Activated gamma-delta T cell treated with anti-CD3 and anti-CD28 coated beads, Interleukin-2, amount 50 U/mL, for 16 hours (primary cell): ENCODE measurements around the gene EMX1.

Experiments
- DNase-seq: peaks from one replicate; pipeline ENCODE4 v3.0.0-alpha.2; 2020; ENCODE audit warnings: low read depth

The EMX1 gene

DNA sequence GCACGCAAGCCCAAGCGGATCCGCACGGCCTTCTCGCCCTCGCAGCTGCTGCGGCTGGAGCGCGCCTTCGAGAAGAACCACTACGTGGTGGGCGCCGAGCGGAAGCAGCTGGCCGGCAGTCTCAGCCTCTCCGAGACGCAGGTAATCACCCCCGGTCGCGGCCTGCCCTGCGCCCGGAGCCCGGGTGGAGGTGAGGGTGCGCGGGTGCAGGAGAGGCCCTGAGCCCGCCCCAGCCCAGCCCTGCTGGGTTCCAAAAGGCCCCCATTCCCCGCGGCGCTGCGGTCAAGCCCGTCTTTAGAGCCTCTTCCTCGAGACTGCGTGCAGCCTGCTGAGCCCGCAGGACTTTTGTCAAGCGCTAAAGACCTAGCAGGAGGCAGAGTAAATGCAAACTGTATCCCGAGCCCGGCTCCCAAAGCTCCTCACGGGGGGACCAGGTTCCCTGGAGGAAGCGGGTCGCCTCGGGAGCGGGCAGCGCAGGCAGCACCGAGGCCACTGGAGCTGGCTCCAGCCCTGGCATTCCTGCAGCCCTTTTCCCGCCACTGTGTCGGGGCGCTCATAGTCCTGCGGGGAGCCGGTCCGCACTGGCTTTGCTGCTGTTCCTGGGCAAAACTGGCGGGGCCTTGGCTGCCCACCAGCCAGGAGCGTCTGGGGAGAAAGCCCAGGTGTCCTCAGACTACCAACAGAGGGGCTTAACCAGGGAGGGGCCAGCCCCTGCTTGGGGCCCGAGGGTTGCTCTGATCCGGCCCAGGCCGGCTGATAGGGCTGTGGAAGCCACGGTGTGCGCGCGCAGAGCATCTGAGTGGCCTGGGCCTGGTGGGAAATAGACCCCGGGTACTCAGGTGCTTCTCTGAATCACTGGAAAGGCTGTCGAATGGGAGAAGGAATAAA lies 7.3 kb downstream of the EMX1 start:
- no peak for DNase-seq

DNA sequence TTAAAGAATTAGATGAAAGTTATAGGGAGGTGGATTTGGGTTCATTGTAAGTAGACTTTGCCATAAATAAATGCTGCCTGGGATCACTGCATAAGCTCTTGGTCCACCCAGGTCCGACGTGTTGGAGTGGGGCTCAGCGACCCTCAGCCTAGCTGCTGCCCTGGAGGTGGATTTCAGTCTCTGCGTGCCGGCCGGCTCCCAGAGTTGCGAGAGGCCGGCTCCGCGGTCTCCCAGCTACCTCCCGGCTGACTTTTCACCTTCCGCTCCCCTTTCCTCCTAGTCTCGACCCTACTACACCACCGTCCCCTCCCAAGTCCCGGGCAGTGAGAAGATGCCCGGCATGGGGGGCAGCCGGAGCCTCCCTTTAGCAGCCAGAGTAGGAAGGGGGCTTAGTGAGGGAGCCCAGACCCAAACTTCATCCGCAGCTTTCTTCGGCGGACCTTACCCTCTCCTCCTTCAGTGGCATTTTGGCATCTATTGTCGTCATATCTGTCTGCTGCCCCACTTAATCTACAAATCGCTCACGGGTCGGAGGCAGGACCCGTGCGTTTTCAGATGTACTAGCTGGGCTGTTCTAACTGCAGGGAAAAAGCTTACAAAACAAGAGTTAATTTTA lies 8.1 kb downstream of the EMX1 start:
- DNase-seq = no peak

DNA sequence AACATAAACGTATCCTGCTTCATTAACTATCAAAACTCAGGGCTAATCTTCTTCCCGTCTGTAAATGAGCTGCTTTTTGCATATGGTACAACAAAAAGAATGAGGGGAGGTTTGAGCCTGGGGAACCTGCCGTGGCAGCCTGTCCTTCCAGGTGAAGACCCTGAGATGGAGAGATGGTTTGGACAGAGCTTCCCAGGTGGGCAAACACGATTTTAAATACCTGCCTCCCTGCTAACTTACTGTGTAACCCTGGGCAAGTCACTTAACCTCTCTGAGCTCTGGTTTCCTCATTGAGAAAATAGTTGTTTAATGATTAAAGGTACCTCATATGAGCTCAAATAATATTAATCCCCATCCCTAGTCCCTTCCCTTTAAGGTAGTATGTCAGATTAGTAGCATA lies 9.0 kb downstream of the EMX1 start:
- no peak for DNase-seq

DNA sequence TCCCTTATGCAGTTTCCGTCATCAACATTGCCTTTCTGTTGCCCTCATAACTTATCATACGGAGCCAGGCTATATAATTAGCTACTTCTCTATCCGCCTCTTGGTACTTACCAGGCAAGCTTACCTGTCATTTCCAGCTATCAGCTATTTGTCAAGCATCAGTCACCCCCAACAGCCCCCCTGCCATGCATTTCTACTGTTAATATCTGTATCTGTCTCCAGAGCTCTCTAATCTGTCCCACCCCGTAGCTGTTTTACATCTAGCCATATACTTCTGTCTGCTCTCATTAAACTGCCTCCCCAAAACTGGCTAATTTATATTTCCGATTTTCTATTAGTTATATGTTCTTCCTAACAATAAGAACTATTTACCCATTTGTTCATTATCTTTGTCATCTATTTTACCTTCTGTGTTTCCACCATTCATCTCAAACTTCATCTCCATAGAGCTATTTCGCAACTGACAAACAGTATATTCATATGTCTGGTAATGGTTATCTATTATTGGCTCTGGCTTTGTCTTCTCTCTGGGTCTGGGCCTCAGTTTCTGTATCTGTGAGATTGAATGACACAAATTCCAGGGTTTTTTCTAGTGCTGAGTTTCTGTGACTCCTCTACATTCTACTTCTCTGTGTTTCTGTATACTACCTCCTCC lies 9.6 kb downstream of the EMX1 start:
- DNase-seq = no peak

DNA sequence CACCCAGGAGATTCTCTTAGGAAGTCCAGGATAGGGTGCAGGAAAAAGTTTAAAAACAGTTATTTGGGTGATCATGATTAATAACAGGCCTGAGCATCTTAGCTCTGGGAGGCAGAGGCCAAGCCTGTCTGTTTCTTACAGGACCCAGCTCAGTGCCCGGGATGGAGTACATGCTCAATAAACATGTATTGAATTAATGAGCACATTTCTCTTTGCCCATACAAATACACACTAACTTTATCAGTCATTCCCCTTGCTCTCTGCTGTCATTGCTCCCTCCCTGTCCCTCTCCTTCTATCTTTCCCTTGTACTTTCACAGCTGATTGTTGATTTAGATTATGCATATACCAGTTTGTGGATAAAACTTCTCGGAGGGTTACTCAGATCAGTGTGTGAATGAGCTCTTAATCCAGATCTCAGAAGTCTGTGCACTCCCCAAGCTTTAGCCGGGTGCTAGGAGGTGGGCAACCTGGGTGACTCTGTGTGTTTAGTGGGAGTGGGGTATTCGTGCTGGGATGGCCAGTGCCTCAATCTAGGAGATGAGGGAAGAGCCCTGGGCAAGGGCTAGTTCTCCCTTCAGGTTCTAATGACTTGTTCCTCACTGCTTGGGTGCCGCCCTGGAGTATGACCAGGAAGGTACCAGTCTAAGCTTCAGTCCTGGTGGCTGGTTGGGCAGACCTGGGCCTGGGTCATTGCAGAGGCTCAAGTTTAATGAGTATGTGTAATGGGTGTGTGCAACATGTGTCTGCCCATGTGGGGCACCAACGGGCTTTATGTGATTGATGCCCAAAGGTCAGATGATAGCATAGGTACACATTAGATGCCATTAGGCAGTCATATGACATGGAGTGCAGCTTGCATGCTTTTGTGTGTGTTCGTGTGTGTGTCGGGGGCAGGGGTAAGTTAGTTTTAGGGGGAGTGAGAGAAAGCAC lies 10.6 kb downstream of the EMX1 start:
- DNase-seq = no peak

DNA sequence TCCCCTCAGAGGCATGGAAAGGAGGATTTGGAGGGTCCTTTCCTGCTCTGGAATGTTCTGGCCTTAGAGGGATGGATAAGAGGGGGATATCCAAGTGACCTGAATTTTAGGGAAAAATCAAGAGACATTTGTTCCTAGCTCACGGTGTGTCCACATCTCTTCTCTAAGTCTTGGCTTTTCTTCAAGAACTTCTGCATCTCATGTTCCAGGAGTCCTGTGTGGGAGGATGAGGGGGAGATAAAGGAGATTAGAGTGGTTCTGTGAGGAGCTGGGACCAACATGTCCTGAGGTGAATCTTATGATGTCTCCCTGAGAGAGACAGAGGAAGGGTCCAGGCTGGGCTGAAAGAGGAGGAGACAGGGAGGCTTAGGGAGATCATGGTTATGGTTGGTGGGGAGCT lies 11.7 kb downstream of the EMX1 start:
- DNase-seq = no peak

DNA sequence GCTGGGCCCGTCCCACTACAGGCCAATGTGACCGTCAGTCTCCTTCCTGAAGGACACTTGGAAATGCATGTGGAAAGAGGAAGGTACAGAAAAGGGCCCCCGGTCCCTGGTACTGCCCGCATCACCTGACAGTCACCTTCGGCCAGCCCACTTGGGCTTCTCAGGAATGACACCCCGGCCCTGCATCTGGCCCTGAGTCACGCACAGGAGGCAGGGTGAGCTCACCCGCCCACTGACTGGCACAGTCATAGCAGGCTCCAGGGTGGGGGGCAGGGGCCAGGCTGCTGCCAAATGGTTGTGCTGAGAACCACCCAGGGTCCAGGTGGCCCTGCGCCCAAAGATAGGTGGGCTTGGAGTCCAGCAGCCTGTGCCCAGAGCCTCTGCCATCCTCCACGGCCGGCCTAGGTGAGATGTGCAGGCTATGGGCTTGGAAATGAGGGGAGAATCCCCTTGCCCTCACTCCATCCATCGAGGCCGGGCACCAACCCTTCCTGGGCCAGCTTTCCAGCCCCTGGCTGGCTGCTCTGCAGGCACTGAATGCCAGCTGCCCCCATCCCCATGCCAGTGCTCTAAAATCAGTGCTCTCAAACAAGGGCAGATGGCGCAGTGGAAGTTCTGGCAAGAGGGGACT lies 14.1 kb downstream of the EMX1 start:
- DNase-seq = no peak

DNA sequence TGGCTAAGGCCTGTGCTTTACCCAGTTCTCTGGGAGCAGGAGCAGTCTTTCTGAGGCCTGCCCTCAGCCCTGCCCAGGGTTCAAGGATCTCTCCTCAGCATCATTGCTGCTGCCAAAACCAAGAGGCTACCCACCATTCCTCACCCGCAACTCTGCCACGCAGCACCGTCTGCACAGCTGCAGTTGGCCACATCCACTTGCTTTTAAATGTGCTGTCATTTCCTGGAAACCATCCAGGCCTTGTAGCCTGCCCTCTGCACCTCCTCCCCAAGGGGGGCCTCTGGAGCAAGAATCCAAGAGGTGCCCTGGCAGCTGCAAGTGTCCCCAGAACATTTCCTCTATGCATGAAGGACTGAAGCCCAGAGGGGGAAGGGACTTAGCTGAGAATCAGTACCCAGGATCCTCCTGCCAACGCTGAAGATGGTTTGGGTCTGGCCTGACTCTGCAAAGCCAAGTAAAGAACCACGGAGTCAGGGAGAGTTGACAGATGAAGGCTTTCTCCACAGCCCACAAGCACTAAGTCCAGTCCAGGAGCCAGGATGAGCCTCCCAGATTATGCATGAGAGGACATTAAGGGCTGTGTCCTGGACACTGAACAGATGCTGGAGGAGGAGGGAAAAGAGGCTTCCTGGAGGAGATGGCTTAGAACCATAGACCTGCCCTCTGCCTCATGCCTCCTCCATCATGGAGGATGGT lies 14.9 kb downstream of the EMX1 start:
- no peak for DNase-seq

DNA sequence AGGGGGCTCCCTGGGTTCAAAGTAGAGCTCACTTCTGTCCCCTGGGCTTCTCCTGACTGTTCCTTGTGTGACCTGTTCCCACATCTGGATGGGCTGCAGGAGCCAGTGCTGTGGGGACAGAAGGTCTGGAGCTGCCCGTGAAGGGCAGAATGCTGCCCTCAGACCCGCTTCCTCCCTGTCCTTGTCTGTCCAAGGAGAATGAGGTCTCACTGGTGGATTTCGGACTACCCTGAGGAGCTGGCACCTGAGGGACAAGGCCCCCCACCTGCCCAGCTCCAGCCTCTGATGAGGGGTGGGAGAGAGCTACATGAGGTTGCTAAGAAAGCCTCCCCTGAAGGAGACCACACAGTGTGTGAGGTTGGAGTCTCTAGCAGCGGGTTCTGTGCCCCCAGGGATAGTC lies 15.5 kb downstream of the EMX1 start:
- no peak for DNase-seq

DNA sequence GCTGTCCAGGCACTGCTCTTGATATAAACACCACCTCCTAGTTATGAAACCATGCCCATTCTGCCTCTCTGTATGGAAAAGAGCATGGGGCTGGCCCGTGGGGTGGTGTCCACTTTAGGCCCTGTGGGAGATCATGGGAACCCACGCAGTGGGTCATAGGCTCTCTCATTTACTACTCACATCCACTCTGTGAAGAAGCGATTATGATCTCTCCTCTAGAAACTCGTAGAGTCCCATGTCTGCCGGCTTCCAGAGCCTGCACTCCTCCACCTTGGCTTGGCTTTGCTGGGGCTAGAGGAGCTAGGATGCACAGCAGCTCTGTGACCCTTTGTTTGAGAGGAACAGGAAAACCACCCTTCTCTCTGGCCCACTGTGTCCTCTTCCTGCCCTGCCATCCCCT lies 15.9 kb downstream of the EMX1 start:
- DNase-seq = no peak

DNA sequence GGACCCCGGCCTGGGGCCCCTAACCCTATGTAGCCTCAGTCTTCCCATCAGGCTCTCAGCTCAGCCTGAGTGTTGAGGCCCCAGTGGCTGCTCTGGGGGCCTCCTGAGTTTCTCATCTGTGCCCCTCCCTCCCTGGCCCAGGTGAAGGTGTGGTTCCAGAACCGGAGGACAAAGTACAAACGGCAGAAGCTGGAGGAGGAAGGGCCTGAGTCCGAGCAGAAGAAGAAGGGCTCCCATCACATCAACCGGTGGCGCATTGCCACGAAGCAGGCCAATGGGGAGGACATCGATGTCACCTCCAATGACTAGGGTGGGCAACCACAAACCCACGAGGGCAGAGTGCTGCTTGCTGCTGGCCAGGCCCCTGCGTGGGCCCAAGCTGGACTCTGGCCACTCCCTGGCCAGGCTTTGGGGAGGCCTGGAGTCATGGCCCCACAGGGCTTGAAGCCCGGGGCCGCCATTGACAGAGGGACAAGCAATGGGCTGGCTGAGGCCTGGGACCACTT lies 16.4 kb downstream of the EMX1 start:
- no peak for DNase-seq

DNA sequence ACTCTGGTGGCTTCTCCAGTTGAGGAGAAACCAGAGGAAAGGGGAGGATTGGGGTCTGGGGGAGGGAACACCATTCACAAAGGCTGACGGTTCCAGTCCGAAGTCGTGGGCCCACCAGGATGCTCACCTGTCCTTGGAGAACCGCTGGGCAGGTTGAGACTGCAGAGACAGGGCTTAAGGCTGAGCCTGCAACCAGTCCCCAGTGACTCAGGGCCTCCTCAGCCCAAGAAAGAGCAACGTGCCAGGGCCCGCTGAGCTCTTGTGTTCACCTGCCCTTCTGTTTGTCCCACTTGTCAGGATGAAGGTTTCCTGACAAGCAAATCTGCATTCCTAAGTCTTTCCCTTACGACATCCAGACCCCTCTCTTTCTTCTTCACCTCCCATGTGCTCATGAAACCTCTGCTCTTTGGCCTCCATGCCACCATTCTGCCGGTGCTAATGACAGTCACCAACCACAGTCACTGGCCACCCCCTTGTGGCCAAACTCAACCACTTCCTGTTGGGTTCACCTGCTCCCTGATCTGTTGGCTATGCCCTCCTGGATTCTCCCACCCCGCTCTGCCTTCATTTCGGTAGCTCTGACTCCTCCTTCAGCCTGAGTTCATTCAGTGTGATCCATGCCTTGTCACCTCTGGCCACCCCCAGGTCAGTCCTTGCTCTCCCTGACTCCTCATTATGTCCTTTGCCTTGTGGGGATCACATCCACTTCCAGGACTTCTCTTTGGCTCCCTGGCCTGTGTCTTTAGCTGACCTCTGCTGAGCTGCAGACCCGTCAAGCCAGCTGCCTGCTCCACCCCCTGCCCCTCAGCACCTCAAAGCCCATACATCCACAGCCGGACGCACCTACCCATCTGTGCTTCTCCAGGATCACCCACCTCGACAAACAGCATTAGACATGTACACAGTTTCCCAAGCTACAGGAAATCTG lies 17.6 kb downstream of the EMX1 start:
- DNase-seq = no peak

DNA sequence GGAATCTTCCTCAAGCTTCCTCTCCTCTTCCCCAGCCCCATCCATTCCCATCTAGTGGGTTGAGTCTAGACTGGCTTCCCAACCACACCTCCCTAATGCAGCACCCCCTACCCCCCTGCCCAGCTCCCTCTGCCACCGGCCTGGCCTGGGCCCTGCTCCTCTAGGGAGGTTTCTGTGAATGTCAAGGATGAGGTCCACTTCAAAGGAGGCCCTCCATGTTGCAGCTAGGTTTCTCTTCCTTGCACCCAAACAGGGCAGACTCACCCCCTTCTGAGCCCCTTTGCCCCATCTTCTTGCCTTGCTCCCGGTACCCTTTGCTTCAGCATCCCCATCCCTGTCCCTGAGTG lies 18.3 kb downstream of the EMX1 start:
- no peak for DNase-seq

DNA sequence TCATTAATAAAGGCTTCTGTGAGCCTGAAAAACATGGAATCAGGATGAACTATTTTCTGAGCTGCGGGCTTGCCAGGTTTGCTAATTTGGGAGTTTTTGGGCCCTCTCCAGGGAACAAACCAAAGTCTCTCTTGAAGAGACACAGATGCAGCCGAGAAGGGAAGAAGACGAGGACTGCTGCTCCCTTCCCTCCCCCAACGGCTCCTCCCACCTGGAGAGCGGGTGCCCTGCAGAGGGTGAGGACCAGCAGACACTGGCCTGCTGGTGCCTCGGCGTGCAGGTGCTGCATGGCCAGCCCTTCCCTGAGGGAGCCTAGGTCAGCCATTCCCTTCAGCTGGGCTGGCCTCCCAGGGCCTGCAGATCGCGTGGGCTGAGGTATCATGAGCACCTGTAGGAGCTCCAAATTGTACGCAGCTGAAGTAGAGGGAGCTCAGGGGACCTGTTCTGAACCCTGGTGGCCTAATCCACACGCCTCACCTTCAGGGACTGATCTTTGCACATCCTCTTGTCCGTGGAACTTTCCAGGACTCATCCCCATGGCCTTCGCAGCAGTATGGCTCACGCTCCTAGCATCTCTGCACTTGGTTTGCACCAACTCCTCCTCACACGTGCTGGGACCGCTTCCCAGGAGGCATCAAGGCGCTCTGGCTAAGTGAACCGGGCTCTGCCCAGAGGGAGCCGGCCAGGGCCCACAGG lies 19.5 kb downstream of the EMX1 start:
- DNase-seq = no peak

DNA sequence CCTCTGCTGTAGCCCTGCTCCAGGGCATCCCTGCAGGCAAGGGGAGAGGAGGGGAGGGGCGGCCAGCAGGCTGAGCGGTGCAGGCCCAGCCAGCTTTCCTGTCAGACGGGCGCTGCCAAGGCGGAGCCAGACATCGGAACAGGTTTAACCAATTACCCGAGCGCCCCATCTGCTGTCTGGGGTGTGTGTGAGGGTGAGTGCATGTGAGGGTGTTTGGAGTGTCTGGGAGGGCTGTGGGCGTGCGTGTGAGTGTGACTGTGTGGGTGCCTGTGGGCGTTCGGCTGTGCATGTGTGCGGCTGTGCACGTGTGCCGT lies 20.0 kb downstream of the EMX1 start:
- DNase-seq = no peak

DNA sequence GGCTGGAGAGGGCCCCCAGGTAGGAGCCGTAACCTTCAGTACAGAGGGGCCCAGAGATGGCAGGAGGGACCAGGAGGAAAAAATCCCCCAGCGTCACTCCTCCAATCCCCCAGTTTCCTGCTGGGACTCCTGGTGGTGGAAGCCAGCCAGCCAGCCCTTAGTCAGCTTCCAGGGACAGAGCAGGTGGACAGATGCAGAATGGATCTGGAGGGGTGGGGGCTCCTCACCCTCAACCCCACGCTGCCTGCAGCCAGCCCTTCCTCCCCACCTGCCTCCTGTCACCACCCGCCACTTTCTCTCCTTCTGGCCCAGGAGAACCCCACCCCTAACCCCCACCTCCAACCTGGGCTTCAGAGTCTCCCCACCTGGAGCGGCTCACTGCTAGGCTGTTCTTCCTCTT lies 21.1 kb downstream of the EMX1 start:
- no peak for DNase-seq

DNA sequence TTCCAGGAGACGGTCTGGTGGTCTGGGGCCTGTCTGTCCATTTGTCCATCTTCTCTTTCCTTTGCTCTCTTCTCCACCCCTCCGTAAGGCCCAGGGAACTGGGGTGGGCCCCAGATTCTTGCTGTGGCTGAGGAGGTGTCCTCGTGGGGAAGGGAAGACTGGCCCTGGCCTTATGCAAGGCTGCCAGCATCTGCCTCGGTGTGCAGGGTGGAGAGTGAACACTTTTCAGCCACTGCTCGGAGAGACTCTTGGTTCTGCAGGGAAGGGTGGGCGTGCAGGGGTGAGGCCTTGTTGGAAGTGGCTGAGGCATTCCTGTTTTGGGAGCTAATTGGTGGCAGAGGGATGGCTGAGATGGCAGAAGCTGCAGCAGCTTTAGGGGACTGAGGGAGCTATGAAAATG lies 23.0 kb downstream of the EMX1 start:
- no peak for DNase-seq

DNA sequence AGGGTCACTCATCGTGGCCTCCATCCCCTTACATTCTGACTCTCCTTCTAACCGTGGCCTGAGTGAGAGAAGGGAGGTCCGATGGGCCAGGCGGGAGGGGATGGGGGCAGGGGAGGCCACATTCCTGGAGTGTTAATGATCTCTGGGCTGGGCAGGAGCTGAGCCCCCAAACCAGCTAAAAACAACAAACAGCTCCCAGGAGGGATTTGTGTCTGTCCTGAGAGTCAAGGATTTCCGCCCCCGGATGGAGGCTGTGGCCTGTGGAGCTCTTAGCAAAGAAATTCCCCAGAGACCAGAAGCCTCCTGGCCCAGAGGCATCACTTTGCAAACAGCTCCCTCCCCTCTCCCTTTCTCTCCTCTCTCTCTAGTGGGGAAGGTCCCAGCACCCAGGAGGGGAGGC lies 23.5 kb downstream of the EMX1 start:
- no peak for DNase-seq

DNA sequence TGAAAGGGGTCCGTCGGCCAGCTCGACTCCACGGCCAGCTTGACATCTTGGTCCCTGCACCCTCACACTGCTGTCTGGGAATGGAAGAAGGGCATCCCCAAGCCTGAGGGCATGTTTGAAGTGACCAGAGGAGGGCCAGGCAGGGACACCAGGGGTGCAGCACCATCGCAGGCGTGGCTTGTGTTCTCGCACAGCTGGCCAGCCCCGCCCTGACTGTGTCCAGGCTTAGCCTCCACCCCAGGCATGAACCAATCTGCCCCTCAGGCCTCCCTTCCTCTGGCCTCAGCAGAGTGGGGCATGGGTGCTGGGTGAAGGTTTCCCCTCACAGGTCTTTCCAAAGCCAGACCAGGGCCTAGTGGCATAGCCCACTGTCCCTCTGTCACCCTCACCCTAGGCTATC lies 25.0 kb downstream of the EMX1 start:
- DNase-seq = no peak
